Left kidney (tissue), 2 donors: ENCODE measurements around the gene UBAP1L. TPM values are rescaled to one million over a fixed set of nuclear protein-coding genes. Genes with fewer than 3 reads are reported as not detected.
"Not testable (repeated sequence)": the region's sequence is repeated elsewhere in the genome, so short reads cannot be mapped to it uniquely, and the experiment has no call there.

Source experiments
- DNase-seq: peaks from one replicate; pipeline ENCODE4 v3.0.0-alpha.2; 2013
- polyA plus RNA-seq: library from polyadenylated mRNA; unstranded; fragments of 120-200 nt; gene quantifications from one replicate; pipeline ENCODE4 v1.2.1, GENCODE V29; 2013; ENCODE audit not compliant: insufficient read length

UBAP1L gene
- polyA plus RNA-seq, 1 donor: 6.9 TPM

DNA sequence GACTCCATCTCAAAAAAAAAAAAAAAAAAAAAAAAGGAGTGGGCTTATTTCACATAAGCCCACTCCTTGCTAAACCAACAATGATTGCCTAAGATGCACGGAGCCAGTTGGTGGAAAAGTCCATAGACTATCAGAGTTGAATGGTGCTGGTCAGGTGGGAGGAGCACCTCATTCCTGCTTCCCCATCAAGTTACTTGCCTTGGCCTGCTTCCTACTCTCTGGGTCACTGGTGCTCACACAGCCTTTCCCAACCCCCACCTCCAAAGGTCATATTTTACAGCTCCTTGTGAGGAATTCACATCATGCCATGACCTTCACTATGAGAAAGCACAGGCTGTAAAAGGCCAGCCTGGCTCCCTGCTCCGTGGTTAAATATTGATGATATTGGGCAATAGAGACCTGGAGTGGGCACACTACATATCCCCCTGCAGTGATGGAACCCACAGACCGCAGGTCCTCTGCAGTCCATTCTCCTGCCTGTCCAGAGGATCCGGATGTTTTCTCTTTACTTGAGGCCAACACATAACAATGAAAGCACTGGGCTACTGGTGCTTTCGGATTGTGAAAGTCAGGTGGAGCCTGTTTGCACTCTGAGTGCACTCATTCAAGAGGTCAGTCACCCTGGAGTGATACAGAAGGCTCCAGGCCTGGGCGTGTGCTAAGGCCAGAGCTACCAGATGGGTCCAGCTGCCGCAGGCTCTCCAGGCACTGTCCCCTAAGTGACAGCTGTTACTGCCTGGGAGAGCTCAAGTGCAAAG, 70.1 kb downstream of the UBAP1L start, which contains the start of gene SLC51B:
Gene SLC51B, plus strand, starts transcription at position 664 of the 758 bp plus-strand sequence. CDS start 4,618 bp downstream, outside the sequence.
- DNase-seq: no peak

- not testable (repeated sequence) for DNase-seq
Measured at GRCh38 chr15:65044218-65044617, 70.8 kb downstream of the UBAP1L start.

GRCh38 chr15:65042776-65043327, 72.1 kb downstream of the UBAP1L start:
- DNase-seq: no peak

Other genes with a start within 250 kb of the UBAP1L start
- gene ANKDD1A, start 203.3 kb downstream of the UBAP1L start, polyA plus RNA-seq: 8.8 TPM
- 135 TPM for gene SPG21, start 125.3 kb downstream of the UBAP1L start, polyA plus RNA-seq
- 19.9 TPM for gene MTFMT, start 85.6 kb downstream of the UBAP1L start, polyA plus RNA-seq
- gene SLC51B, start 69.8 kb downstream of the UBAP1L start, polyA plus RNA-seq: 8.3 TPM
- gene RASL12, start 47.2 kb downstream of the UBAP1L start, polyA plus RNA-seq: 6.1 TPM
- gene KBTBD13, start 38.5 kb downstream of the UBAP1L start, polyA plus RNA-seq: 0.07 TPM
- 36.1 TPM for gene PDCD7, start 18.6 kb upstream of the UBAP1L start, polyA plus RNA-seq
- 76.1 TPM for gene CLPX, start 70.1 kb upstream of the UBAP1L start, polyA plus RNA-seq
- gene CILP, start 96.3 kb upstream of the UBAP1L start, polyA plus RNA-seq: 3.8 TPM
- 17.9 TPM for gene PARP16, start 171.7 kb upstream of the UBAP1L start, polyA plus RNA-seq
- not detected for gene RNU5A-1, start 180.9 kb upstream of the UBAP1L start, polyA plus RNA-seq
- gene RNU5B-1, start 189.5 kb upstream of the UBAP1L start, polyA plus RNA-seq: not detected